ENCODE data around the gene HRK. TPM values are rescaled to one million over a fixed set of nuclear protein-coding genes. Genes with fewer than 3 reads are reported as not detected.

Gene HRK
- total and polyA plus RNA-seq, 4 donors, result 0.14 TPM; not detected in 3

GRCh38 chr12:116920939-116921338 lies 39.7 kb upstream of the HRK start:
- Histone ChIP-seq H3K4me3 (ENCODE audit: low read depth in 1 of 3, low read length in 3 of 3) (no peak overlapping the region), H3K9ac (ENCODE audit: low read depth in 1 of 2, low read length in 2 of 2) (no peak overlapping the region), H3K4me1 (ENCODE audit: control insufficient read depth in 4 of 4, insufficient read depth in 4 of 4, low read length in 3 of 4) (peaks cover 0 to 10% (median 4%) of the 10 kb centered on the region in 4 donors), H3K27me3 (ENCODE audit: control insufficient read depth in 4 of 4, insufficient read depth in 4 of 4, low read length in 3 of 4) (no peaks in the 10 kb centered on the region), H3K9me3 (ENCODE audit: control insufficient read depth in 4 of 4, low read length in 3 of 4) (no peaks in the 10 kb centered on the region), H3K27ac (ENCODE audit: low read depth in 1 of 2, low read length in 2 of 2) (no peak overlapping the region), H3K36me3 (ENCODE audit: control insufficient read depth in 4 of 4, insufficient read depth in 3 of 4, low read depth in 1 of 4, low read length in 3 of 4) (peaks cover 0 to 2% (median 0%) of the 10 kb centered on the region in 4 donors)
- 93% methylated on average over 3 of the region's 3 CpGs for WGBS
- DNase-seq (ENCODE audit: low spot score), result no peak
- TF ChIP-seq RXRA (IDR thresholded peaks at IDR 0.05), result no peak
- no peak for TF ChIP-seq RAD21 (IDR thresholded peaks at IDR 0.05)
- TF ChIP-seq REST (IDR thresholded peaks at IDR 0.05), result no peak
- no peak for TF ChIP-seq YY1 (IDR thresholded peaks at IDR 0.05)
- no peak for TF ChIP-seq NR2F2 (IDR thresholded peaks at IDR 0.05)
- no peak for TF ChIP-seq ZBTB33 (IDR thresholded peaks at IDR 0.05)
- no peak for TF ChIP-seq FOXA2 (IDR thresholded peaks at IDR 0.05)
- no peak for TF ChIP-seq TAF1 (conservative IDR thresholded peaks at IDR 0.05)
- TF ChIP-seq CTCF (IDR thresholded peaks at IDR 0.05; ENCODE audit: low read depth, low read length, missing input control), result no peak
- TF ChIP-seq JUND (IDR thresholded peaks at IDR 0.05), result no peak

- WGBS, result 75% methylated on average over 6 of the region's 6 CpGs
- Histone ChIP-seq H3K4me1 (ENCODE audit: control insufficient read depth in 4 of 4, insufficient read depth in 4 of 4, low read length in 3 of 4) (peaks cover 0 to 10% (median 3%) of the 10 kb centered on the region in 4 donors), H3K9me3 (ENCODE audit: control insufficient read depth in 4 of 4, low read length in 3 of 4) (no peaks in the 10 kb centered on the region), H3K27me3 (ENCODE audit: control insufficient read depth in 4 of 4, insufficient read depth in 4 of 4, low read length in 3 of 4) (no peaks in the 10 kb centered on the region), H3K27ac (ENCODE audit: low read depth in 1 of 2, low read length in 2 of 2) (no peak overlapping the region), H3K4me3 (ENCODE audit: low read depth in 1 of 3, low read length in 3 of 3) (no peak overlapping the region), H3K36me3 (ENCODE audit: control insufficient read depth in 4 of 4, insufficient read depth in 3 of 4, low read depth in 1 of 4, low read length in 3 of 4) (peaks cover 0 to 2% (median 0%) of the 10 kb centered on the region in 4 donors), H3K9ac (ENCODE audit: low read depth in 1 of 2, low read length in 2 of 2) (no peak overlapping the region)
- no peak for DNase-seq (ENCODE audit: low spot score)
- no peak for TF ChIP-seq RAD21 (IDR thresholded peaks at IDR 0.05)
Observed at GRCh38 chr12:116919706-116920485, 38.7 kb upstream of the HRK start.
